ENCODE measurements around the gene ANKS1B.
"Not testable (repeated sequence)": the region's sequence is repeated elsewhere in the genome, so short reads cannot be mapped to it uniquely, and the experiment has no call there.

Gene ANKS1B

GRCh38 chr12:99704458-99704857 is 280.3 kb downstream of the ANKS1B start:
- DNase-seq (ENCODE audit: low spot score): no peak

GRCh38 chr12:99704036-99704435 is 280.7 kb downstream of the ANKS1B start:
- no peak for DNase-seq (ENCODE audit: low spot score)

GRCh38 chr12:99700032-99700431 is 284.7 kb downstream of the ANKS1B start:
- no peak for DNase-seq (ENCODE audit: low spot score)

- peak; percentile 38 for DNase-seq (ENCODE audit: low spot score)
Measured at GRCh38 chr12:99695050-99695449, 289.7 kb downstream of the ANKS1B start.

- peak; percentile 6 for DNase-seq (ENCODE audit: low spot score)
Measured at GRCh38 chr12:99686142-99686541, 298.6 kb downstream of the ANKS1B start.

GRCh38 chr12:99680276-99680675 is 304.5 kb downstream of the ANKS1B start:
- DNase-seq (ENCODE audit: low spot score): no peak

GRCh38 chr12:99670635-99671034 is 314.1 kb downstream of the ANKS1B start:
- DNase-seq (ENCODE audit: low spot score): no peak

- peak; percentile 57 for DNase-seq (ENCODE audit: low spot score)
Measured at GRCh38 chr12:99658671-99659349, 325.9 kb downstream of the ANKS1B start.

- no peak for DNase-seq (ENCODE audit: low spot score)
Measured at GRCh38 chr12:99649551-99649950, 335.2 kb downstream of the ANKS1B start.

- DNase-seq (ENCODE audit: low spot score): no peak
Measured at GRCh38 chr12:99648183-99648582, 336.6 kb downstream of the ANKS1B start.

GRCh38 chr12:99647453-99647852 is 337.3 kb downstream of the ANKS1B start, which contains the start of gene GARIN6:
TSS of gene GARIN6 (plus strand) at chr12:99647753. CDS start at chr12:99648175, 422 bp downstream.
- no peak for DNase-seq (ENCODE audit: low spot score)

- no peak for DNase-seq (ENCODE audit: low spot score)
Measured at GRCh38 chr12:99644629-99645028, 340.1 kb downstream of the ANKS1B start.

GRCh38 chr12:99627459-99627858 is 357.3 kb downstream of the ANKS1B start:
- no peak for DNase-seq (ENCODE audit: low spot score)

GRCh38 chr12:99624591-99624990 is 360.1 kb downstream of the ANKS1B start:
- not testable (repeated sequence) for DNase-seq (ENCODE audit: low spot score)

GRCh38 chr12:99620159-99620479 is 364.6 kb downstream of the ANKS1B start:
- no peak for DNase-seq (ENCODE audit: low spot score)

- DNase-seq (ENCODE audit: low spot score): peak; percentile 73
Measured at GRCh38 chr12:99619389-99620158, 365.2 kb downstream of the ANKS1B start.

- no peak for DNase-seq (ENCODE audit: low spot score)
Measured at GRCh38 chr12:99618657-99619056, 366.1 kb downstream of the ANKS1B start.

- DNase-seq (ENCODE audit: low spot score): no peak
Measured at GRCh38 chr12:99611599-99611998, 373.1 kb downstream of the ANKS1B start.

- DNase-seq (ENCODE audit: low spot score): no peak
Measured at GRCh38 chr12:99611117-99611516, 373.6 kb downstream of the ANKS1B start.

- DNase-seq (ENCODE audit: low spot score): no peak
Measured at GRCh38 chr12:99609455-99610181, 375.1 kb downstream of the ANKS1B start.

- DNase-seq (ENCODE audit: low spot score): peak; percentile 84
Measured at GRCh38 chr12:99600388-99600787, 384.3 kb downstream of the ANKS1B start.

GRCh38 chr12:99598785-99599184 is 386.0 kb downstream of the ANKS1B start:
- DNase-seq (ENCODE audit: low spot score): no peak

GRCh38 chr12:99596762-99597161 is 388.0 kb downstream of the ANKS1B start:
- DNase-seq (ENCODE audit: low spot score): no peak
